Glomerular endothelial cell (primary cell): Measurements from ENCODE around the gene TENM3. TPM values are rescaled to one million over a fixed set of nuclear protein-coding genes. Genes with fewer than 3 reads are reported as not detected.

Experiments
- DNase-seq: peaks from one replicate; pipeline ENCODE4 v3.0.0-alpha.2; 2011; ENCODE audit warnings: low read depth, low spot score; ENCODE audit errors: extremely low read depth
- total RNA-seq: library from RNA; depleted of rRNA; stranded (reverse); fragments of >200 nt; gene quantifications from 2 replicates; pipeline ENCODE4 v1.2.3, GENCODE V29; 2015

Gene TENM3
- total RNA-seq, 1 donor from 2014 or later, result 40.3 TPM

DNA sequence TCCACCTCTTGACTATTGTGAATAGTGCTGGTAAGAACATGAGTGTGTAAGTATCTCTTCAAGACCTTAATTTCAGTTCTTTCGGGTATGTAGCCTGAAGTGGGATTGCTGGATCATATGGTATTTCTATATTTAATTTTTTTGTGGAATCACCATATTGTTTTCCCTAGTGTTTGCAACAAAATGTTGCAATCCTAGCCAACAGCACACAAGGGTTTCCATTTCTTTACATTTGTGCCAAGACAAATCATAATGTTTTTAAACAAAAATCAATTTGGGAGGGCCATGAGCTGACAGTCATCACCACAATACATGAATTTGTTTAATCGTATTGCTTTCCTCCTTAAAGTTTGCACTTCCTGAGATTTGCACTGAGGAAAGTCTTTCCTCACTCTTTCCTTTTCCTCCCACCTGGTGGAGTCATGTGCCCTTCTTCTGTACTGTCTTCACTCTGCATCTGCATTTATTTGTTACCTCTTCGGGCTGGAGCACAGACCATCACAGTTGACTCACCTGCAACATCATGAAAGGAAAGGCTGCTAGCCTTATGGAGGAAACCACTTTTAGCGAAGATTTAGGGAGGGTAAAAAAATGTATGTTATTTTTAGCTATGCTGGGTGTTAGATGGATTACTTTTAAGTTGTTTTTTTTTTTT is 404.6 kb downstream of the TENM3 start:
- no peak for DNase-seq

DNA sequence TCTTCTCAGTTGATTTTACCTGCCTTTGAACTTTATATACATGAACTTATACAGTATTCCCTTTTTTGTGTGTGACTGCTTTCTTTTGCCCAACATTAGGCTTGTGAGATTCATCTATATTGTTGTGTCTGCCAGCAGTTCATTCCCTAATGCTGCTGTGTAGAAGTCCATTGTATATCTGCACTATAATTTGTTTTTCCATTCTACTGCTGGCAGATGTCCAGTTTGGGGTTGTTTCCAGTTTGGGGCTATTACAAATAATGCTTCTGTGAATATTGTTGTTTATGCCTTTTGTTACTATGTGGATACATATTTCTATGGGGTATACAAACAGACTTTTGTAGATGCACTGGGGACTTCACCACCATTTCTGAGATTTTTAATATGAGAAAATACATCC is 405.6 kb downstream of the TENM3 start:
- no peak for DNase-seq

DNA sequence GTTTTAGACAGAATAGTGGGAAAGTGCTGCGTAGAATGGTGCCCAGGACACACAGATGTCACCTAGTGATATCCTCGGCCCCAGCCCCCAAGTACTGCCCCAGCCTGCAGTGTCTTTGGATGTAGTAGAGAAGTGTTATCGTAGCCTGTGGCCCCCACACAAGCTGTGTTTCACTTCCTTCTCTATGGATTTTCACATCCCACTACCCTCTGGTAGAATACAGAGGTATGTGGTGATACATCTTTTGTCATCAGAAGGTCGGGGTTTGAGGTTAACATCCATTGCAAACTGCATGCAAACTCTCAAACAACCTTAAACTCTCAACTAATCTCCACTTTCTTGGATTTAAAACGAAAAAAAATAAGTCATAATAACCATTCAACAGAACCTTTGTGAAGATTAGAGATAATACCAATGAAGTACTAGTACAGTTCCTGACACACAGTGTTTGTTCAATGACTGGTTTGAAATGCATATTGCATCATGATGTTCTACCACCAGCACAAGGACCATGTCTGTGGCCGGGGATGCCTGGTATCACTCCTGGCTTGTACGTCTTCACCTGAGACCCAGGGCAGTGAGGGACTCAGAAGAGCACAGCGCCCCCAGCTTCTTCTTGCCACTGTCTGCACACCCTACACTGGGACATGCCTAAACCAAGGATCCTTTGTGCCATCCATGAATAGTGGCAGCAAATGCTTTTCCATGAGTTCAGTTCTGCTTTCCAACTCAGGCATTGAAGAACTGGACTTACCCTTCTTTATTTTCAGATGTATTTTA is 406.7 kb downstream of the TENM3 start:
- DNase-seq, result no peak

DNA sequence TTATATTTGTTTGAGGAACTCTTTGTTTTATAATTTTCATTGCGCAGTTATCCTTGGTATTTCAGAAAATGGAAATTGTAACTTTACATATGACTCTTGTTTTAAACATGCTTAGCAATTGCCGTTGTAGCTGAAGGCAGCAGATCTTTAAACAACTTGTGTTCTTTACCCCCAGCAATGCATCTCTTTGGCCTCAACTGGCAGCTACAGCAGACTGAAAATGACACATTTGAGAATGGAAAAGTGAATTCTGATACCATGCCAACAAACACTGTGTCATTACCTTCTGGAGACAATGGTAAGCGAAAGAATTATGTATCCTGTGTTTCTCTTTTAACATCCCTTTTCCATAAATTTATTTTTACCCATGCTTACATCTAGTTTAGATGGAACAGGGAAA is 410.4 kb downstream of the TENM3 start:
- peak; percentile 61 for DNase-seq

DNA sequence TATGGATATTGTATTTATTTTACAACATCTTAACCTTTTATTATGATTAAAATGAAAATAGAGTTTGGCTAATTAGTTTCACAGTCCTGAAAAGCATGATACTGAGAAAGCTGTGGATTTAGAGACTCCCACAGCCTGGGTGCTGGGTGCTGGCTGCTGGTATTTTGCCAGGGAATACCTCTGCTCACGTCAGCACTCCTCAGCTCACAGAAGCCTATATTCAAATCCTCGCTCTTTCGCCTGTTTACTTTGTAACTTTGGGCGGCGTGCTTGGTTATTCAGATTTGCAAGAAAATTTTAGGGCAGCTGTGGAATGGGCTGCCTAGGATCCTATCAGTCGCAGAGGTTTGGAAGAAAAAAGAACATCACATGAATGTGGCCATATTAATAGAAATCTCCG is 412.1 kb downstream of the TENM3 start:
- no peak for DNase-seq

DNA sequence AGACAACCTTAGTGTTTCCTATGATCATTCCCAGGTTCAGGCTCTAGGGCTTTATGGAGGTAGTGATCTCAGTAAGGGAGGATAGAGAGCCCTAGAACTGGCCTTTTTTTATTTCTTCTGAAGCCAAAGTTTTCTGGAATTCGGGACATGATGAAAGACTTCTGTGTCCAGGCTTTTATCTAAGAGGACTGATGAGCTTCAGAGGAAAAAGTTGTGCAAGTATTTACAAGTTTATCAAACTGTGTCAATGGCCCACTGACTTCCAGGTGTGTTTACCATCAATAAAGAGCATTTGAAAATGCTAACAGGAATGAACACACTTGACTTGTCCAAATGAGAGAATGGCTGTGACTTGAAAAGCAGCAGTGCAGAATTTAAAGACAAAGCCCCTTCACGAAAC is 419.3 kb downstream of the TENM3 start:
- no peak for DNase-seq

DNA sequence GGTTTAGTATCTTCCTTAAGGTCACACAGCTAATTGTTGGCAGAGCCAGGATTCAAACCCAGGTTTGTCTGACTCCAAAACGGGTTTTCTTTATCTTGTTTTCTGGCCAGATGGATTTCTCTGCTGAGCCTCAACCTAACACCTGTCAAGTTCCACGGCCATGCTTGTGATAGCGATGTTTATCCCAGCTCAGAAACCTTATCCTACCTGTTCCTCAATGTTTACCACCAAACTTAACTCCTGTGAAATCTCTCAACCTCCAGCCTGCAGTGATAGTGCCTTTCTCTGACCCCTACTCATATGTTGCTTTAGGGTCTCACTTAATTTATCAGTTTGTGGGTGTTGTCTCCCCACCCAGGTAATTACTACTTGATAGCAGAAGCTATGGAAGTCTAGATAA is 428.0 kb downstream of the TENM3 start:
- no peak for DNase-seq

DNA sequence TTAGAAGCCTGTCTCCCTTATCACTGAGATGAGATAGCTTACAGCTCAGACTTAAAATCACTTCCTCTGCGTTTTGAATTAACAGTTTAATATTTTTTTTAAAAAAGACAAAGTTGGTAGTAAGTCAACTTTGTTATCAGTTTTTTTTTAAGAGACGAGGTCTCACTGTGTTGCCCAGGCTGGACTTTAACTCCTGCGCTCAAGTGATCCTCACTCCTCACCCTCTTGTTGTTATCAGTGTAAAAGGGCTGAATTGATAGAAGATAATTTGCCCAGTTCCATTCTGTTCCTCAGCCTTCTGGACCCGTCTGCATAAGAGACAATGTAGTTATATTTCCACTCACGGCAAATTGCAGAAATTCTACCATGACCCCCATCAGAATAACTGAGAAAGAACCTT is 428.5 kb downstream of the TENM3 start:
- no peak for DNase-seq

DNA sequence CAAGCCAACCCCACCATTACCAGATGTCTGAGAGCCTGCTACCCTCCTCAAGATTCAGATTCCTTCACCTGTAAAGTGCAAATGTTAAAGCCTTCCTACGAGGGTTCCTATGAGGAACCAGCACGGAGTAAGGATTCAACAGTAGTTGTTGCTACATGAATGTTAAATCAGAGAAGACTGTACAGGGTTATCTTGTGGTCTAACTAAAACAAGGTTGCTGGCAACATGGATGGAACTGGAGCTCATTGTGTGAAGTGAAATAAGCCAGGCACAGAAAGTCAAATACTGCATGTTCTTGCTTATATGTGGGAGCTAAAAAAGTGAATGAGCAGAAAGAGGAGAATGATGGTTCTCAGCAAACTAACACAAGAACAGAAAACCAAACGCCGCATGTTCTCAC is 435.4 kb downstream of the TENM3 start:
- DNase-seq, result no peak

DNA sequence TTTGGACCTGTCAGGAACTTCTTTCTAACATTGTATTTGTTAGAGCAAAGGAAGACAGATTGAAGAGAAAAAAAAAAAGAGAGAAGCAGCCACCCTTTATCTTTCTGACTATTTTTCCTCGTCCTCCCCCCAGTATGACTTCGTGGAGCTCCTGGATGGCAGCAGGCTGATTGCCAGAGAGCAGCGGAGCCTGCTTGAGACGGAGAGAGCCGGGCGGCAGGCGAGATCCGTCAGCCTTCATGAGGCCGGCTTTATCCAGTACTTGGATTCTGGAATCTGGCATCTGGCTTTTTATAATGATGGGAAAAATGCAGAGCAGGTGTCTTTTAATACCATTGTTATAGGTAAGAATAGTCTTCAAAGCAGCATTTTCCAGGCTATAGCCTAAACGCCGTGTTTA is 436.3 kb downstream of the TENM3 start:
- no peak for DNase-seq

DNA sequence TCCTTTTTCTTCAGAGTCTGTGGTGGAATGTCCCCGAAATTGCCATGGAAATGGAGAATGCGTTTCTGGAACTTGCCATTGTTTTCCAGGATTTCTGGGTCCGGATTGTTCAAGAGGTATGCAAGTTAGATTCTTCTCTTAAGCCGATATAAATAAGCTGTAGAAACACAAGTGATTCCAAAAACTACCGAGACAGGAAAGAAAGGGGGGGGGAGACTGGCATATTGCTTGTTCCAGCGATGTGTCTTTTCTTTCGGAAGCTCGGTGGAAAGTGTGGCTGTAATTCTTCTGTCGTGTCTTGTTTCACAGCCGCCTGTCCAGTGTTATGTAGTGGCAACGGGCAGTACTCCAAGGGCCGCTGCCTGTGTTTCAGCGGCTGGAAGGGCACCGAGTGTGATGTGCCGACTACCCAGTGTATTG is 437.0 kb downstream of the TENM3 start:
- DNase-seq, result no peak

DNA sequence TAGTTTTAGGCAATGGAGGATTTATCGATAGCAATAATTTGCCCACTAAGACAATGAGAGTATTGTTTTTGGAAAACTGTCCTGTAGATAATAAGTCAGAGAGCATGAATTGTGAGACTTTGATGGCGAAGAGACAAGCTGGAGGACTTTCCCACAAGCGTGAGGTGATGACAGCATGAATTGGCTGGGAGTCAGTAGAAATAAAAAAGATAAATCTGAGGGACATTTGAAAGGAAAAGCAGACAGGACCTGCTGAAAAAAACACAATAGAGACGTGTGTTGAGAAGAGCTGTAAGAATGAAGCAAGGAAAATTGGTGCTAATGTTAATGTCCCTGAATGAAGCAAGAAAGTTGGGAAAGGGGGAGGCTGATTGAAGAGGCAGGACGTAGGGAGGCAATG is 440.5 kb downstream of the TENM3 start:
- no peak for DNase-seq

DNA sequence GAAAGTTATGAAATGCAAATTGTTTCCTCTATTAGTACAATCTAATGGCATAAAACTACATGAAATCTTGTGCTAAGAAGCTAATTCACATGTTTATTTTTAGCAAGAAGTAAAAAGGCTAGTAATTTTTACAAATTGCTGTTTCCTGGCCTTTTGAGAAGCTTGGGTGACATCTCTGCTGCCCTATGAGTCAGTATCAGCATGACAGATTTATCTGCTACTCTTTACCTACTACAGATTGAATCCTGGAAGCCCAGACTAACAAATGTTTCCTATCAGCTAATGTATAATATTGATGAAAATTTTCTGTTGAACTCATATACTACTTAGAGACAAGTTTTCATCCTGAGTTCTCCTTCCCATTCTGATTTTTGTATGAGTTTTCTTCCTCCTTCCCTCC is 441.6 kb downstream of the TENM3 start:
- no peak for DNase-seq

DNA sequence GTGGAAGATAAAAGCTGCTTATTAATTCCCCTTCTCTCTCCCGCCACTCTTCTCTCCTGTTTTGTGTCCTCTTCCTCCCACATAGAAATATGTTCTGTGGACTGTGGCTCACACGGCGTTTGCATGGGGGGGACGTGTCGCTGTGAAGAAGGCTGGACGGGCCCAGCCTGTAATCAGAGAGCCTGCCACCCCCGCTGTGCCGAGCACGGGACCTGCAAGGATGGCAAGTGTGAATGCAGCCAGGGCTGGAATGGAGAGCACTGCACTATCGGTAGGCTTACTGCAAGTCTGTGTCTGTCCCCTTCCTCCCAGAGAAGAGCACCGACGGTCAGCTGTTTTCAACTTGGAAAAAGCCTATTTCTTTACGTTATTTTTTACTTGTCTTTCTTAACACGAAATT is 444.9 kb downstream of the TENM3 start:
- DNase-seq, result no peak

DNA sequence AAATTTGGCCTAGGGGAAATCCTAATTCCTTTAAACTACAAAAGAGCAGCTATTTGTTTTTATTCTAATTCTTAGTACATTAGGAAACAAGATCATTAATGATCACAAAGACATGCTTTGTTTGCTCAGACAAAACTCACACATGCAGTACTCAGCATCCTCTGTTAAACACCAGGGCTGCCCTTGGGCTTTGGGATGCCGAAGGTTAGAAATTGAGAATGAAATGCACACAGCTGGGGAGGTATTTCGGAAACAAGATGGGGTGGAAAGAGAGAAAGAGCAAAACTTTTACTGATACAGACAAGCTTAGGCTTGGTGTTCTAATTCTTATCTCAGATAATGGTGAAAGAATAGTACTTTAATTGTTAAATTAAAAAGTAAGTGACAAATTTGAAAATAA is 451.3 kb downstream of the TENM3 start:
- DNase-seq, result no peak

DNA sequence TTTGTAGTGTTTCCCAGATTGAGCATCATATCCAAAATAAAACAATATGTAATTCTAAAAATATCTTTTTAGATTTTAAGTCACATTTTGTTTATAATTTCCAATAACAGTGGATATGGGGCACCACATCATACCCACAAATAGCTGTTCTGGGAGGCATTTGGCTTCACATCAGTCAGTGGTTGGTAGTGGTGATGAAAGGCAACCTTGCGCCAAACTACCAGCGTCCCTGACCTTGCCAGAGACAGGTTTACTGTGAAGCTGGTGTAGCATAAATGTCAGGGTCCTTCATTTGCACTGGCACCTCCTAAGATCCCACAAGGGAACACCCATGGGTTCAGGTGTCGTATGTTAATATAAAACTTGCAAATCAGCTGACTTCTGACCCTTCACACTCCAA is 451.8 kb downstream of the TENM3 start:
- DNase-seq, result no peak

DNA sequence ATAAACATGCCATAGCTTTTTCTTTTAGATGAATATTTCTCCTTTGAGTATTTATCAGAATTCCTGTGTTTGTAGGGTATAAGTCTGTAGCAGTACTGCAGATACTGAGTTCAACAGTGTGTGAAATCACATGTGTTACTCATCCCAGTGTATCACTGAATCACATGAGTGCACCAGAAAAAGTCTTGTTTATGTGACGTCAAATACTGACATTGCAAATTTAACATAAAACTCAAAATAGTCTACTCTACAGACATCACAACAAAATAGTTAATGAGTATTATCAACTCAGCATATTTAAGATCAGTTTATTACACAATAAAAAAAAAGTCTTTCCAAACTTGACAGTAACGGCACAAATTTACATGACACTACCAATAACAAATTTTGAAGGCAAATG is 452.6 kb downstream of the TENM3 start:
- no peak for DNase-seq

DNA sequence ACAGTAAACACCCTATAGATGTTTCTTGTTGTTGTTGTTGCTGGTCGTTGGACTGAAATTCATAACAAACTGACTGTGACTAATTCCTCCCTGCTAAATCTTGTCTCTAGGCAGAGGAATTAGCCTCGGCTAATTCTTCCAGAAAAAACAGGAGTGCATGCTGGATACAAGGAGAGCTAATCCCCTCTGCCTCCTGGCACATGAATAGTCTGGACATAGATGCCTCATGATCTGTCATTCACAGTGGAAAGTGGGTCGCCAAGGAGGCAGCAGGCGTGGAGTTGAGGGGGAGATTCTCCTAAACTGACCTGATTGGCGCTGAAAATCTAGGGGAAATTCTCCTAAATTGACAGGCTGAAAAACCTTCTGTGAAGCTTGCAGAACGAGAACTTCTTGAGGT is 453.9 kb downstream of the TENM3 start:
- DNase-seq, result no peak

DNA sequence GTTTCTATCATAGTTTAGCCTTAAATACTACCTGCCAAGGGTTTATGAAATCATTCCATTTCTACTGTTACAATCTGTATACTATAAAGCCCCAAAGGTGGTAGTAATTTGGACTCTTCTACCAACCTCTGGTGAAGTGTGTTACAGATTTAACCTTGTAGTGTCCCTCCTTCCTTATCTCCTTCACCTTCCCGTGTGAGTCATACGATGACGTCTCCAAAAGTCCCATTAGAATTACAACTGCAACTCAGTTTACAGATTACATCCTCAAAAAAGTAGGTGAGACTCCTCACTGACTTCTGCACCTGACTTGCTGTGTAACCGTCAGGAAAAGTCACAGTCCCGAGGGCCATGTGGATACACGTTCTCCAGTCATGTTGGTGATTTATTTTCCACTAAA is 455.0 kb downstream of the TENM3 start:
- DNase-seq, result no peak

DNA sequence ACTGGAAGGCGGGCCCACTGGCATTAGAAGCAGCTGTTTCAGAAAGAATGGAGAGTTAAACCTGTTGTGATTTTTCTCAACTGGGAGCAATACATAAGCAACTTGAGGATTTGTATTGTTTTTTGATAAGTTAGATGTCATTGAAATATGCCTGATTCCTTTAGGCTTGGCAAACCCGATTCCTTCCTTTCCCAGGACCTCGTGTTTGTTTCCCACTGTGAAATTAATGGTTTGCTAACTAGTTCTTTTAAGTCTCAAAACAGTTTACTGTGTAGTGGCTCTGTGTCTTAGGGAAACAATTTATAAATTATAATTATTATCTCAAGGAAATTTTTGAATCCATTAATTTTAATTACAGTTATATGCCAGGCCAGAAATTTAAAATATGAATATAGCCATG is 456.0 kb downstream of the TENM3 start:
- DNase-seq, result no peak

DNA sequence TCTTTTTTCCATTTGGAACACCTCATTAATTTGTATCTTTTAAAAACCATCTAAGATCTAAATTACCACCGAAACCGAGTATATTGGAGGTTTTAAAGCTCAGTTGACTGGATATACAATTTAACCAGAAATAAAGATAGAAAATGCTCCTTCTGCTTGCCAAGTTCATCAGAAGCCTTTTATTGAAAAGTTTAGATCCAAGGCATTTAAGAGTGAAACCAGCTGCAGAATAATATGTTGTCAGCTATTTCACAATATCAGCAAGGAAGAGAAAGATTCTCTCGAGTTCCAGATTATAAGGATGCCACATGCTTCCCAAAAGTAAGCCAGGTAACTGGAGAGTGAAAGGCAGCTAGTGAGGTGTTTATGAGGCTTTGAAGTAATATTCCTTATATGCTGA is 456.6 kb downstream of the TENM3 start:
- DNase-seq, result no peak

DNA sequence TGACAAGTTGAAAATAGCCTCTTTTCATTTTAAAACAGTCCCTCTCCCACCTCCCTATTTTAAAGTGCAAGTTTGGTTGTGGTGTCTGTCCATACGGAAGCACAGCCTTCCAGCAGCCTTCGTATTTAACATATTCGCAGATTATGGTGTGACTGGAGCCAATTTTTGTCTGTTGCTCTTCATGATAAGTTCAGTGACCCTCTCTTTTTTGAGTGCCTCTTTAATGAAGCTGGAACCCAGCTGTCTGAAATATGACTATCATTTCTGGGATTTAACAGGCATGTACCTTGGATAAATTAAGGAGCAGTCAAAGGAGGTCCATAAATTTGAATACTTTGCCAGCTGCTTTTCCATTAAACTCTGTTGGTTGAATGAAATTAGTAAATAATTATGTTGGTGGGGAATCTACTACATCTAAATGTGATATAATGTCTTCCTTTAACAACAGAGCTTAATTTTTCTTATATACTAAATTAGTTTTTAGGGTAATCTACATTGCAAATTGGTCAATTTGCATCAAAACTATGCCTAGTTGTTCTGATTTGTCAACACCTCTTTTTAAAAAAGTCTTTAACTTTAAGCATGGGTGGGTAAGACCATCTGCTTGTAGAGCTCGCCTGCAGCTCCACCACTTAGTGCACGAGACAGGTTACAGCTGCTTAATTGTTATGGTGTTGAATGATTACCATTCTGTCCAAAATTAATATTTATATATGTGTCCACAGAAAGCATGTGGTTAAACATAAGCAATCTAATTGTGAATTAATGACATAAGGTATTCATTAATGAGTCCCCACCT is 457.4 kb downstream of the TENM3 start:
- DNase-seq, result no peak
